Measurements from ENCODE around the gene MREG. TPM values are rescaled to one million over a fixed set of nuclear protein-coding genes. Genes with fewer than 3 reads are reported as not detected.

Gene MREG
- total RNA-seq, 4 donors from 2014 or later: 31.7 to 41.0 (median 35.5) TPM

DNA sequence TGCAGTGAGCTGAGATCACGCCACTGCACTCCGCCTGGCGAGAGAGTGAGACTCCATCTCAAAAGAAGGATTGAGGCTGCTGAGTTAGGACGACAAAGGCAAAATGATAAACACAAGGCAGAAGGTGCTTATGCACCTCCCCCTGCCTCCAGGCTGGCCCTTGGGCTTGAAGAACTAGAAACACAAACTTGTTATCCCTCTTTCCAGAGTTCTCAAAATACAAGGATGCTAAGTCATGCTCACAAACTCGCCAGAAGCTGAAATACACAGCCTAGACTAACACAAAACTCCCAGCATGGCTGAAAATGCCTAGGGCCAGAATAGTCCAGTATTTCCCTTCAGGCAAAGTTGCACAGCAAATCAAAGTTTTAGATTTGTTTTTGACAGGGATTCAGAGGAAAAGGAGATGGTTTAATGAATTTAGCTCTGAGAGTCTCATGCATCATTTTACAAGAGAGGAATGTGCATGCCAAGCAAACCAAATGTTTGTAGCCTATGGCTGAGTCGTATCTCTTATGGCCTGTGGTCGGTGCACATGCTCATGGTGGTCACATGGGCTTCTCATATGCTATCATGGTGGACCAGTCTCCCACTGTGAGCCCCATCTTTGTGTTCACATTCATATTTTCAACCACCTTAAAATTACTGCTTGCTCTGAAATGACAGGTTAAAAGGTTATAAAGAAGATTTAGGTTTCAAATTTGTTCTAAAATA lies 16.2 kb upstream of the MREG start:
- 87 to 88% methylated on average over 7 of the region's 7 CpGs for WGBS, 2 donors
- DNase-seq (ENCODE audit: low spot score in 2 of 2): no peak
- intact Hi-C loops (cut with DNase I; ENCODE audit: low total_unique reads): loop anchor here (10.0 kb wide), 1 partner anchor 75 kb away; no protein-coding TSS in a partner anchor
- no peak overlapping the region for H3K4me3 ChIP-seq (ENCODE audit: low read depth, poor library complexity, severe bottlenecking)
- TF ChIP-seq POLR2A (IDR thresholded peaks at IDR 0.05): no peak
- TF ChIP-seq, protein P1, sequence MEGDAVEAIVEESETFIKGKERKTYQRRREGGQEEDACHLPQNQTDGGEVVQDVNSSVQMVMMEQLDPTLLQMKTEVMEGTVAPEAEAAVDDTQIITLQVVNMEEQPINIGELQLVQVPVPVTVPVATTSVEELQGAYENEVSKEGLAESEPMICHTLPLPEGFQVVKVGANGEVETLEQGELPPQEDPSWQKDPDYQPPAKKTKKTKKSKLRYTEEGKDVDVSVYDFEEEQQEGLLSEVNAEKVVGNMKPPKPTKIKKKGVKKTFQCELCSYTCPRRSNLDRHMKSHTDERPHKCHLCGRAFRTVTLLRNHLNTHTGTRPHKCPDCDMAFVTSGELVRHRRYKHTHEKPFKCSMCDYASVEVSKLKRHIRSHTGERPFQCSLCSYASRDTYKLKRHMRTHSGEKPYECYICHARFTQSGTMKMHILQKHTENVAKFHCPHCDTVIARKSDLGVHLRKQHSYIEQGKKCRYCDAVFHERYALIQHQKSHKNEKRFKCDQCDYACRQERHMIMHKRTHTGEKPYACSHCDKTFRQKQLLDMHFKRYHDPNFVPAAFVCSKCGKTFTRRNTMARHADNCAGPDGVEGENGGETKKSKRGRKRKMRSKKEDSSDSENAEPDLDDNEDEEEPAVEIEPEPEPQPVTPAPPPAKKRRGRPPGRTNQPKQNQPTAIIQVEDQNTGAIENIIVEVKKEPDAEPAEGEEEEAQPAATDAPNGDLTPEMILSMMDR (IDR thresholded peaks at IDR 0.05): no peak

DNA sequence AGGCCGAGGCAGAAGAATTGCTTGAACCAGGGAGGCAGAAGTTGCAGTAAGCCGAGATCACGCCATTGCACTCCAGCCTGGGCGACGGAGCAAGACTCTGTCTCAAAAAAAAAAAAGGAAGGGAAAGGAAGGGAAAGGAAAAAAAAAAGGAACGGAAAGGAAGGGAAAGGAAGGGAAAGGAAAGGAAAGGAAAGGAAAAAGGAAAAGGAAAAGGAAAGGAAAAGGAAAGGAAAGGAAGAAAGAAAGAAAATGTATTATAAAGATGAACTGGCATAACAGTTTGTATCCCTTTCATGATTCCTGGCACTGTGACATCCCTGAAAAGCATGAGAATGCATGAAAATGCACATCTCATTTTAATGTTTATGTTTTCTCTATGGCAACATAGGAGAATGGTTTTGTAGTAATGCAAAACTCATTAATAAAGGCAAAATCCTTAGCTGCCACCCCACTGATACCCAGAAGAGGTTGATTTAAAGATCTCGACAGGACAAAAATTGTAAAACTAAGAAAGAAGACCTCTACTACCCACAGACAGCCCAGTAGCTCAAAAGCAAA lies 11.5 kb upstream of the MREG start:
- WGBS, 2 donors: 94 to 97% methylated on average over 7 of the region's 7 CpGs
- intact Hi-C loops (cut with DNase I; ENCODE audit: low total_unique reads): loop anchor here (10.0 kb wide), 1 partner anchor 70 kb away; no protein-coding TSS in a partner anchor
- H3K4me3 ChIP-seq (ENCODE audit: low read depth, poor library complexity, severe bottlenecking): no peak overlapping the region
- TF ChIP-seq POLR2A (IDR thresholded peaks at IDR 0.05): no peak
- TF ChIP-seq, protein P1 (IDR thresholded peaks at IDR 0.05): no peak
- no peak for DNase-seq (ENCODE audit: low spot score in 2 of 2)

DNA sequence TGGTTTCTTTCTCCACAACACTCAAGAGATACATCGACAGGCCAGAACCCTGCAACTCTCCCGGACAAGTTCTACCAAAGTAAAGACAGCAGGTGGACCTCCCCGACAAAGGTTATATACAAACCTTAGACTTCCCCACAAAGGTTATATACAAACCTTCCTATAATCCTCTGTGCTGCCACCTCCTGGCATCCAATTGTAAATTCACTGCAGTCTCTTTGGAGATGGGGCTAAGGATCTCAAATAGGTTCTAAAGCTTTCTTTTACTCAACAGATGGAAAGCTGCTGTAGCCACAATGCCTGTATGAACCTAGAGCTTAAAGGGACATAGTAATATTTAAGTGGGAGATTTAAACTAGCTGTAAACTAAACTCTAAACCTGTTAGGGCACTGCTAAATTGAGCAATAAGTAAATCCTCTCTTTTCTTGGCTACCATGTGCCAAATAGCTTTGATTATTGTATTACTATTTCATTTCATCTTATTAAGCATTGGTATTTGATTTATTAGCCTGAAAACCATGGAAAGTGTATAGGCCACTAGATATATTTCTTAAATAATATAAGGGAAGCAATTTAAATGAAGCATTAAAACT lies 9.8 kb upstream of the MREG start:
- TF ChIP-seq, protein P1 (IDR thresholded peaks at IDR 0.05): no peak
- TF ChIP-seq POLR2A (IDR thresholded peaks at IDR 0.05): no peak
- intact Hi-C loops (cut with DNase I; ENCODE audit: low total_unique reads): loop anchor here (10.0 kb wide), 1 partner anchor 68 kb away; no protein-coding TSS in a partner anchor
- 27% methylated on average over 3 of the region's 3 CpGs for WGBS, 2 donors
- no peak for DNase-seq (ENCODE audit: low spot score in 2 of 2)
- no peak overlapping the region for H3K4me3 ChIP-seq (ENCODE audit: low read depth, poor library complexity, severe bottlenecking)

DNA sequence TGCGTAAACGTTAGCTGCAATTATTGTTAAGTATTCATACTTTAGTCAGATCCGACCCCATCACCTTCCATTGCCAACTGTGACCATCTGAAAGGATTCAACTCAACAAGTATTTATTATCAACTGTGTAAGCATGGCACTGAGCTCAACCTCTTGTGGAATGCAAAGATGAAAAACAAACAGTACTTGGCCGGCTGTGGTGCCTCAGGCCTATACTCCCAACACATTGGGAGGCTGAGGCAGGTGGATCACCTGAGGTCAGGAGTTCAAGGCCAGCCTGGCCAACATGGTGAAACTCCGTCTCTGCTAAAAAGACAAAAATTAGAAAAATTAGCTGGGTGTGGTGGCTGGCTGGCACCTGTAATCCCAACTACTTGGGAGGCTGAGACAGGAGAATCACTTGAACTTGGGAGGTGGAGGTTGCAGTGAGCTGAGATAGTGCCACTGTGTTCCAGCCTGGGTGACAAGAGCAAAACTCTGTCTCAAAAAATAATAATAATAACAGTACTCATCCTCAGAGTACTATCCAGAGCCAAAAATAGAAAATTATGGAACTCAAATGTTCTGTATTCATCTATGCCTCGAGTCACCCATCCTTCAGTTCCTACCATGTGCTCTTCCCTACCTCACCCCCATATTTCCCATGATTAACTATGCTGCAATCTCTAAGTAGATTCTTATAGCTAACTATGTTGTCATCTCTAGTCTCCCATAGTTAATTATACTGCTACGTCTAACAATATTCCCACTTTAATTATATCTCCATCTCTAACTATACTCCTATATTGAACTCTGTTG lies 8.6 kb upstream of the MREG start:
- intact Hi-C loops (cut with DNase I; ENCODE audit: low total_unique reads): loop anchor here (10.0 kb wide), 1 partner anchor 67 kb away; no protein-coding TSS in a partner anchor

DNA sequence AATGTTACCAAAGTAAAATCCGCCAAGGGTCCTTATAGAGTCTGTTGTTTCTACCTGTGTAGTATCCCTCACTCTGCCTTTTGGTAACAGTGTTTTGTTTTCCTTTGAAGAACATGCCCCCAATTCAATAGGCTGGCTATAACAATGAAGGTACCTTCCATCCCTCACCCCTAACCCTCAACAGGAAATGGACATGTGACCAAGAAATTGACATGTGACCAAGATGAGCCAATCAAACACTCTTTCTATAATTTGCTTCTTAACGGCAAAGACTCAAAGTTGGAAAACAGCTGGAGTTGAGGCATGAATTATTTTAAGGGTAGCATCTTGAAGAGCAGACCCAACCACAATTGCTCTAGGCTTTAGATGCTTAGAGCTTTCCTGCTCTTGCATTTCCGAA lies 5.4 kb upstream of the MREG start:
- DNase-seq (ENCODE audit: low spot score in 2 of 2): no peak
- 89 to 91% methylated on average over 3 of the region's 3 CpGs for WGBS, 2 donors
- no peak overlapping the region for H3K4me3 ChIP-seq (ENCODE audit: low read depth, poor library complexity, severe bottlenecking)
- no peak for TF ChIP-seq POLR2A (IDR thresholded peaks at IDR 0.05)
- TF ChIP-seq, protein P1 (IDR thresholded peaks at IDR 0.05): no peak
- intact Hi-C loops (cut with DNase I; ENCODE audit: low total_unique reads): no loop called here

More for the DNA sequence above, 8.6 kb upstream of the MREG start:
- 88 to 93% methylated on average over 7 of the region's 7 CpGs for WGBS, 2 donors
- TF ChIP-seq, protein P1 (IDR thresholded peaks at IDR 0.05): no peak
- no peak for TF ChIP-seq POLR2A (IDR thresholded peaks at IDR 0.05)
- H3K4me3 ChIP-seq (ENCODE audit: low read depth, poor library complexity, severe bottlenecking): no peak overlapping the region
- DNase-seq (ENCODE audit: low spot score in 2 of 2): no peak

Measured in lower leg skin (tissue), 4 donors.